Measurements from ENCODE around the gene KLHL24.

DNA sequence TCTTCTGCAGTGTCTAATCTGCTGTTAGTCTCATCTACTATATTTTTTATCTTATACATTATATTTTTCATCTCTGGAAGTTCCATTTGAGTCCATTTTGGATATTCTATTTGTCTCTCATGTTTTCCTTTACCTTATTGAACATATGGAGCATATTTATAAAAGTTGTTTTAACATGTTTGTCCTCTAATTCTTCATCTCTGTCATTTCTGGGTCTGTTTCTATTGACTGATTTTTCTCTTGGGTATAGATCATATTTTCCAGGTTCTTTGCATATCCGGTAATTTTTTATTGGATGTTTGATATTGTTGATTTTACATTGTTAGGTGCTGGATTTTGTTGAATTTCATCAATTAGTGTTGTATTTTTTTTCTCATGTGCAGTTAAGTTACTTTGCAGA is 37.5 kb upstream of the KLHL24 start:
- TF ChIP-seq EZH2 (IDR thresholded peaks at IDR 0.05; ENCODE audit: borderline replicate concordance, insufficient read depth, low read length, poor library complexity, severe bottlenecking) (no peak), RAD21 (conservative IDR thresholded peaks at IDR 0.05) (no peak), CTCF (IDR thresholded peaks at IDR 0.05; ENCODE audit: poor library complexity, severe bottlenecking) (no peak), EP300 (conservative IDR thresholded peaks at IDR 0.05; ENCODE audit: poor library complexity, severe bottlenecking) (no peak), SMC3 (conservative IDR thresholded peaks at IDR 0.05; ENCODE audit: poor library complexity) (no peak), POLR2AphosphoS5 (IDR thresholded peaks at IDR 0.05) (no peak), MXI1 (conservative IDR thresholded peaks at IDR 0.05; ENCODE audit: poor library complexity, severe bottlenecking) (no peak), TAF1 (IDR thresholded peaks at IDR 0.05; ENCODE audit: low read depth) (no peak)
- TF ChIP-seq, protein P1, sequence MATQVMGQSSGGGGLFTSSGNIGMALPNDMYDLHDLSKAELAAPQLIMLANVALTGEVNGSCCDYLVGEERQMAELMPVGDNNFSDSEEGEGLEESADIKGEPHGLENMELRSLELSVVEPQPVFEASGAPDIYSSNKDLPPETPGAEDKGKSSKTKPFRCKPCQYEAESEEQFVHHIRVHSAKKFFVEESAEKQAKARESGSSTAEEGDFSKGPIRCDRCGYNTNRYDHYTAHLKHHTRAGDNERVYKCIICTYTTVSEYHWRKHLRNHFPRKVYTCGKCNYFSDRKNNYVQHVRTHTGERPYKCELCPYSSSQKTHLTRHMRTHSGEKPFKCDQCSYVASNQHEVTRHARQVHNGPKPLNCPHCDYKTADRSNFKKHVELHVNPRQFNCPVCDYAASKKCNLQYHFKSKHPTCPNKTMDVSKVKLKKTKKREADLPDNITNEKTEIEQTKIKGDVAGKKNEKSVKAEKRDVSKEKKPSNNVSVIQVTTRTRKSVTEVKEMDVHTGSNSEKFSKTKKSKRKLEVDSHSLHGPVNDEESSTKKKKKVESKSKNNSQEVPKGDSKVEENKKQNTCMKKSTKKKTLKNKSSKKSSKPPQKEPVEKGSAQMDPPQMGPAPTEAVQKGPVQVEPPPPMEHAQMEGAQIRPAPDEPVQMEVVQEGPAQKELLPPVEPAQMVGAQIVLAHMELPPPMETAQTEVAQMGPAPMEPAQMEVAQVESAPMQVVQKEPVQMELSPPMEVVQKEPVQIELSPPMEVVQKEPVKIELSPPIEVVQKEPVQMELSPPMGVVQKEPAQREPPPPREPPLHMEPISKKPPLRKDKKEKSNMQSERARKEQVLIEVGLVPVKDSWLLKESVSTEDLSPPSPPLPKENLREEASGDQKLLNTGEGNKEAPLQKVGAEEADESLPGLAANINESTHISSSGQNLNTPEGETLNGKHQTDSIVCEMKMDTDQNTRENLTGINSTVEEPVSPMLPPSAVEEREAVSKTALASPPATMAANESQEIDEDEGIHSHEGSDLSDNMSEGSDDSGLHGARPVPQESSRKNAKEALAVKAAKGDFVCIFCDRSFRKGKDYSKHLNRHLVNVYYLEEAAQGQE (IDR thresholded peaks at IDR 0.05; ENCODE audit: borderline replicate concordance) = no peak
